Measurements from ENCODE around the gene DNMT1. TPM values are rescaled to one million over a fixed set of nuclear protein-coding genes. Genes with fewer than 3 reads are reported as not detected.
"Not testable (repeated sequence)": the region's sequence is repeated elsewhere in the genome, so short reads cannot be mapped to it uniquely, and the experiment has no call there.

DNMT1 gene
- total RNA-seq, 1 experiment from 2014 or later = 117 TPM

DNA sequence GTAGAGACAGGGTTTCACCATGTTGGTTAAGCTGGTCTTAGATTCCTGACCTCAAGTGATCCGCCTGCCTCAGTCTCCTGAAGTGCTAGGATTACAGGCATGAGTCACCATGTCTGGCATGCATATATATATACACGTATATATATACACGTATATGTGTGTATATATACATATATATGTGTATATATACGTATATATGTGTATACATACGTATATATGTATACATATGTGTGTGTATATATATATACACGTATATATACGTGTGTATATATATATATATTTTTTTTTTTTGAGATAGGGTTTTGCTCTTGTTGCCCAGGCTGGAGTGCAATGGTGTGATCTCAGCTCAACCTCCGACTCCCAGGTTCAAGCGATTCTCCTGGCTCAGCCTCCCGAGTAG, 11.9 kb downstream of the DNMT1 start:
- BruUV-seq (replicated peaks) = no TSS peak
- Histone ChIP-seq H3K27ac (no peak overlapping the region), H2AFZ (no peak overlapping the region), H4K20me1 (ENCODE audit: insufficient read depth) (peaks cover 18% of the 10 kb centered on the region), H3K9me3 (ENCODE audit: insufficient read depth, low read depth) (no peaks in the 10 kb centered on the region), H3K4me1 (replicated peaks; ENCODE audit: insufficient read depth) (peaks cover 22% of the 10 kb centered on the region), H3K9me2 (ENCODE audit: insufficient read depth) (no peaks in the 10 kb centered on the region), H3K36me3 (ENCODE audit: low read depth) (peaks cover 34% of the 10 kb centered on the region), H3F3A (ENCODE audit: insufficient read depth, low read depth) (peaks cover 38% of the 10 kb centered on the region; the same call in 1 of the 2 replicates), H3K4me2 (no peak overlapping the region), H3K4me3 (no peak overlapping the region), H3K79me2 (ENCODE audit: low read depth) (peaks cover 50% of the 10 kb centered on the region), H3K27me3 (ENCODE audit: insufficient read depth, low read depth) (no peaks in the 10 kb centered on the region)
- CTCF ChIA-PET = no interaction called here
- DNase-seq = no peak
- TF ChIP-seq CTCF (conservative IDR thresholded peaks at IDR 0.05) = no peak
- TF ChIP-seq EZH2 (IDR thresholded peaks at IDR 0.05; ENCODE audit: low read depth) = no peak
- intact Hi-C loops (cut with micrococcal nuclease; ENCODE audit: unreplicated experiment) = no loop called here
- POLR2A ChIA-PET (ENCODE audit: unreplicated experiment) = no interaction called here

- TF ChIP-seq CTCF (conservative IDR thresholded peaks at IDR 0.05) (no peak), EZH2 (IDR thresholded peaks at IDR 0.05; ENCODE audit: low read depth) (no peak)
- no peak overlapping the region for H3K27ac ChIP-seq
- no peaks in the 10 kb centered on the region for H3K9me2 ChIP-seq (ENCODE audit: insufficient read depth)
- H3K4me2 ChIP-seq = no peak overlapping the region
- no peaks in the 10 kb centered on the region for H3K9me3 ChIP-seq (ENCODE audit: insufficient read depth, low read depth)
- H2AFZ ChIP-seq = no peak overlapping the region
- CTCF ChIA-PET = no interaction called here
- no peak for DNase-seq
- H3K27me3 ChIP-seq (ENCODE audit: insufficient read depth, low read depth) = no peaks in the 10 kb centered on the region
- H3K36me3 ChIP-seq (ENCODE audit: low read depth) = peaks cover 28% of the 10 kb centered on the region
- H3K4me3 ChIP-seq = no peak overlapping the region
- POLR2A ChIA-PET (ENCODE audit: unreplicated experiment) = no interaction called here
- peaks cover 43% of the 10 kb centered on the region; the same call in 1 of the 2 replicates for H3F3A ChIP-seq (ENCODE audit: insufficient read depth, low read depth)
- no TSS peak for BruUV-seq (replicated peaks)
- intact Hi-C loops (cut with micrococcal nuclease; ENCODE audit: unreplicated experiment) = no loop called here
- peaks cover 12% of the 10 kb centered on the region for H4K20me1 ChIP-seq (ENCODE audit: insufficient read depth)
- H3K79me2 ChIP-seq (ENCODE audit: low read depth) = peaks cover 43% of the 10 kb centered on the region
- H3K4me1 ChIP-seq (replicated peaks; ENCODE audit: insufficient read depth) = peaks cover 22% of the 10 kb centered on the region
Observed at GRCh38 chr19:10182076-10182475, 12.7 kb downstream of the DNMT1 start.

DNA sequence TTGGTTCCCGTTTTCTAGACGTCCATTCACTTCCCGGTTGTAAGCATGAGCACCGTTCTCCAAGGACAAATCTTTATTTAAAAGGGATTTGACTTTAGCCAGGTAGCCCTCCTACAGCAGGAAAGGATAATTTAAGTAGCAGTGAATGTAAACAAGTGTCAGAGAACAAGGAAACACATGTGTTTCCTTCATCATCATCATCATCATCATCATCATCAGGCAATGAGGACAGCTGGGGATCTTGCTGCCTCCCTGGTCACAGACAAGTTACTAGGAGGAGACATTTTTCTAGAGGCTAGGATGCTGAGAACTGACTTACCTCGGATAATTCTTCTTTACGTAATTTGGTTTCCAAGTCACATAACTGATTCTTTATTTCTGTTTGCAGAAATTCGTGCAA, 14.3 kb downstream of the DNMT1 start:
- peaks cover 50% of the 10 kb centered on the region; the same call in 1 of the 2 replicates for H3F3A ChIP-seq (ENCODE audit: insufficient read depth, low read depth)
- peaks cover 8% of the 10 kb centered on the region for H4K20me1 ChIP-seq (ENCODE audit: insufficient read depth)
- H3K9me3 ChIP-seq (ENCODE audit: insufficient read depth, low read depth) = no peaks in the 10 kb centered on the region
- TF ChIP-seq CTCF (conservative IDR thresholded peaks at IDR 0.05) = no peak
- TF ChIP-seq EZH2 (IDR thresholded peaks at IDR 0.05; ENCODE audit: low read depth) = no peak
- no peak overlapping the region for H3K27ac ChIP-seq
- H3K79me2 ChIP-seq (ENCODE audit: low read depth) = peaks cover 31% of the 10 kb centered on the region
- BruUV-seq (replicated peaks) = no TSS peak
- no peak overlapping the region for H3K4me3 ChIP-seq
- no peak for DNase-seq
- peaks cover 16% of the 10 kb centered on the region for H3K4me1 ChIP-seq (replicated peaks; ENCODE audit: insufficient read depth)
- H3K36me3 ChIP-seq (ENCODE audit: low read depth) = peaks cover 31% of the 10 kb centered on the region
- H3K4me2 ChIP-seq = no peak overlapping the region
- H2AFZ ChIP-seq = no peak overlapping the region
- intact Hi-C loops (cut with micrococcal nuclease; ENCODE audit: unreplicated experiment) = no loop called here
- no peaks in the 10 kb centered on the region for H3K27me3 ChIP-seq (ENCODE audit: insufficient read depth, low read depth)
- H3K9me2 ChIP-seq (ENCODE audit: insufficient read depth) = no peaks in the 10 kb centered on the region
- CTCF ChIA-PET = no interaction called here
- POLR2A ChIA-PET (ENCODE audit: unreplicated experiment) = no interaction called here

GRCh38 chr19:10180024-10180423, 14.7 kb downstream of the DNMT1 start:
- H2AFZ ChIP-seq; H3K4me2 ChIP-seq; POLR2A ChIA-PET (ENCODE audit: unreplicated experiment); BruUV-seq (replicated peaks); DNase-seq; H3K4me3 ChIP-seq; CTCF ChIA-PET; H3K27me3 ChIP-seq (ENCODE audit: insufficient read depth, low read depth); H3K9me2 ChIP-seq (ENCODE audit: insufficient read depth); H3K9me3 ChIP-seq (ENCODE audit: insufficient read depth, low read depth); intact Hi-C loops (cut with micrococcal nuclease; ENCODE audit: unreplicated experiment); H3K27ac ChIP-seq: not testable (repeated sequence)
- Histone ChIP-seq H3K79me2 (ENCODE audit: low read depth) (peaks cover 31% of the 10 kb centered on the region), H4K20me1 (ENCODE audit: insufficient read depth) (peaks cover 11% of the 10 kb centered on the region; the same call in 1 of the 2 replicates), H3K36me3 (ENCODE audit: low read depth) (peaks cover 36% of the 10 kb centered on the region), H3K4me1 (replicated peaks; ENCODE audit: insufficient read depth) (peaks cover 11% of the 10 kb centered on the region), H3F3A (ENCODE audit: insufficient read depth, low read depth) (peaks cover 50% of the 10 kb centered on the region; the same call in 1 of the 2 replicates)
